GM19193 (cell line): ENCODE measurements around the gene CCDC88B.

Experiments
- POLR2A ChIP-seq: IDR thresholded peaks from 4 replicates; pipeline ENCODE4 v1.6.1; 2011; ENCODE audit not compliant: insufficient read depth, insufficient read length; ENCODE audit errors: extremely low read depth

The CCDC88B gene

GRCh38 chr11:64343767-64344559, 4.0 kb downstream of the CCDC88B start:
- no peak for TF ChIP-seq POLR2A

DNA sequence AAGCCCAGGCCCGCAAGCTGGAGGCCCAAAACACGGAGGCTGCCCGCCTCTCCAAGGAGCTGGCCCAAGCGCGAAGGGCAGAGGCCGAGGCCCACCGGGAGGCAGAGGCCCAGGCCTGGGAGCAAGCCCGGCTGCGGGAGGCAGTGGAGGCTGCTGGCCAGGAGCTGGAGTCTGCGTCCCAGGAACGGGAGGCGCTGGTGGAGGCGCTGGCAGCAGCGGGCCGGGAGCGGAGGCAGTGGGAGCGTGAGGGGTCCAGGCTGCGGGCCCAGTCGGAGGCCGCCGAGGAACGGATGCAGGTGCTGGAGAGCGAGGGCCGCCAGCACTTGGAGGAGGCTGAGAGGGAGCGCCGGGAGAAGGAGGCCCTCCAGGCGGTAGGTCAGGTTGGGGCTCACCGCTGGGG, 4.8 kb downstream of the CCDC88B start:
- TF ChIP-seq POLR2A = no peak

DNA sequence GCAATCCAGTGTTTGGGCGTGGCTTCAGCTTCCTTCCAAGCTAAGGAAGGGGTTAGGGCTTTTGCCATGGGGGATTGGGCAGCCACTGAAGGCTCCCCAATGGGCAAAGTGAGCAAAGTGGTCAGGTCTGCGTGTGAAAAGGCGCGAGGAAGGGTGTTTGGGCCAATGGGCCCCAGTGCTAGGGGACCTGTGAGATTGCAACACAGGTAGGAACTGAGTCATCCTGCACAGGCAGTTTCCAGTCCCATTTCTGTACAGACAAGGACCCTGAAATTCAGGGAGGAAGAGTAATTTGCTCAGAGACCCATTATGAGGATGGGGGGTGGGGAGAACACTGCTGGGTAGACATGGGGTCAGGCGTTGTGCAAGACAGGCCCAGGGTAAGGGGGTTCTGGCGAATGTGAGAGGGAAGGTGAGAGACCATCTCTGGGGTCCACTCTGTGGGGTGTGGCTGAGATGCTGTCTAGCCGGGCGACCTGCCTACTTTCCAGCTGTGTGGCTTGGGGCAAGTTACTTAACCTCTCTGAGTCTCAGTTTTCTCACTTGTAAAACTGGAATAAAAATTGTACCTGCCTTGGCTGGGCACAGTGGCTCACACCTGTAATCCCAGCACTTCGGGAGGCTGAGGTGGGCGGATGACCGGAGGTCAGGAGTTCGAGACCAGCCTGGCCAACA, 7.3 kb downstream of the CCDC88B start:
- TF ChIP-seq POLR2A = no peak

- no peak for TF ChIP-seq POLR2A
These were observed 8.5 kb downstream of the CCDC88B start for GRCh38 chr11:64348383-64349024.

- TF ChIP-seq POLR2A = no peak
These were observed 9.0 kb downstream of the CCDC88B start for GRCh38 chr11:64349025-64349387.

- TF ChIP-seq POLR2A = no peak
These were observed 9.4 kb downstream of the CCDC88B start for GRCh38 chr11:64349404-64349803.

GRCh38 chr11:64351136-64351631, 11.2 kb downstream of the CCDC88B start:
- no peak for TF ChIP-seq POLR2A

DNA sequence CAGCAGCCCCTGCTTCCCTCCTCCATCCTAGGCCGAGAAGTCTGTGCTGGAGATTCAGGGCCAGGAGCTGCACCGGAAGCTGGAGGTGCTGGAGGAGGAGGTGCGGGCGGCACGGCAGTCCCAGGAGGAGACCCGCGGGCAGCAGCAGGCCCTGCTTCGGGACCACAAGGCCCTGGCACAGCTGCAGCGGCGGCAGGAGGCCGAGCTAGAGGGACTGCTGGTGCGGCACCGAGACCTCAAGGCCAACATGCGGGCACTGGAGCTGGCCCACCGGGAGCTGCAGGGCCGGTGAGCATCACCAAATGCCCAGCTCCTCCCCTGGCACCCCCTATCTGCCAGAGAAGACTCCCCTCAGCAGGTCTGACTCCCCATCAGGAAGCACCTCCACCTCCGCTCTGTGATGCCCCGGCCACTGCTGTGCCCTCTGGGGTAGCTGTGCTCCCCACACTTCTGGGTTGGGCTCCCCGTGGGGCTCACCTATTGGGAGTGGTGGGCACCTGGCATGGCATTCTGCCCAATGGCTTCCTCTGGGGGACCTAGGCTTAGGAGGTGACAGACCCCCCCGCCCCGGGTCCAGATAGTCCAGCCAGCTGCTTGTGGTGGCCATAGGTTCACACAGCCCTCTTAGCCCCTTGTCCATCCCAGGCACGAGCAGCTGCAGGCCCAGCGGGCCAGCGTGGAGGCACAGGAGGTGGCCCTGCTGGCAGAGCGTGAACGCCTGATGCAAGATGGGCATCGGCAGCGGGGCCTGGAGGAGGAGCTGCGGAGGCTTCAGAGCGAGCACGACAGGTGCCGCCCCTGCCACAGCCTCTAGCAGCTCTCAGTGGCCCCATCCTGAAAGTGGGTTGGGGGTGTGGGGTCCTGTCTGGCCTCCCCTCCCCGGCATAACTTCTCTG, 12.3 kb downstream of the CCDC88B start:
- TF ChIP-seq POLR2A = no peak

GRCh38 chr11:64352995-64353714, 13.2 kb downstream of the CCDC88B start:
- no peak for TF ChIP-seq POLR2A

DNA sequence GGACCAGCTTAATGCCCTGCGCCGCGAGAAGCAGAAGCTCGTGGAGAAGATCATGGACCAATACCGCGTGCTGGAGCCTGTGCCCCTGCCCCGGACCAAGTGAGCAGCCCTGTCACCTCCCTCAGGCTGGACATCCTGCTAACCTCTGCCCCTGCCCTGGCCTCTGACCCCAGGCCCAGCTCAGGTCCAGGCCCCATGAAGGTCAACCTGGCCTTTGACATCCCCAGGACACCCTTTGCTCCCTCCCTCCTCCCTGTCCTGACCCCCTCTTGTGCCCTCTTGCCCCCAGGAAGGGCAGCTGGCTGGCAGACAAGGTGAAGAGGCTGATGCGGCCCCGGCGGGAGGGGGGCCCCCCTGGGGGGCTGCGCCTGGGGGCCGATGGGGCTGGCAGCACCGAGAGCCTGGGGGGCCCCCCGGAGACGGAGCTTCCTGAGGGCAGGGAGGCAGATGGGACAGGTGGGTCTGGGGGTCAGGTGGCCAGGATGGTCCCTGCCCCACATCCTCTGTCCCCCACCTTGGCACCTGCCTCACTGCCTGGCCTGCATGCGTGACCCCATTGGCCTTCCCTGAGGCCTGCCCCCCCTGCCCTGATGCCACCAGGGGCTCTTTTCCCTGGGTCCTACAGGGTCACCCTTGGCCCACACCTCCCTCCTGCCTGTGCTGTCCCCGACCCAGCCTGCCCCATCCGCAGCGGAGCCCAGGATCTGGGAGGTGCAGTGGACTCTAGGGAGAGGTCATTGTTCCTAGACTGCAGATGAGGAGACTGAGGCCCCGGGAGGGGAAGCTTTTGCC, 13.9 kb downstream of the CCDC88B start:
- TF ChIP-seq POLR2A = no peak

DNA sequence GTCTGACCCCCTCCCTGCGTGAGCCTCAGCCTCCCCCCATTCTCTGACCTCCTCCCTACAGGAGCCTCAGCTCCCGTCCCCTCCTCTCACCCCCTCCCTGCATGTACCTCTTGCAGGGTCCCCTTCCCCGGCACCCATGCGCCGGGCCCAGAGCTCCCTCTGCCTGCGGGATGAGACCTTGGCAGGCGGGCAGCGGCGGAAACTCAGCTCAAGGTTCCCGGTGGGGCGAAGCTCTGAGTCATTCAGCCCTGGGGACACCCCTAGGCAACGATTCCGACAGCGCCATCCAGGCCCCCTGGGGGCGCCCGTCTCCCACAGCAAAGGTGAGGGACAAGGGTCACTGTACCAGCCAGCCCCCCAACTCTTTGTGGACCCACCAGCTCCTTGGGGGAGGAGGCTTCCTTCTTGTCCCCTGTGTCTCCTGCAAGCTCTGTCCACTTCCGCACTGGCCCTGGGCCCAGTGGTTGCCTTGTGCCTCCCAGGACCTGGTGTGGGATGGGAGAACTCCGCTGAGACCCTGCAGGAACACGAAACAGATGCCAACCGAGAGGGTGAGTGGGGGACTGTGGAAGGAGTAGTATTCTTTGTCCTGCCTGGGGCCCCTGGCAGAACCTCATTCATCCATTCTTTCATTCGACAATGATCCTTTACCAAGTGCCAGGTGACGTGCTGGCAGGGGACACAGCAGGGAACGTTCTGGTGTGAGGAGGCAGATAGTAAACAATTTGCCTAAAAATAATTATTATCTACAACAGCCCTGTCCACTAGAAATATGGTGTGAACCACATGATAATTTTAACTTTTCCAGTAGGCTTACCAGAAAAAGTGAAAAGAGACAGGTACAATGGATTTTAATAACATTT, 15.3 kb downstream of the CCDC88B start:
- TF ChIP-seq POLR2A = no peak
